BJ (cell line): ENCODE results near the gene NEIL3. TPM values are rescaled to one million over a fixed set of nuclear protein-coding genes. Genes with fewer than 3 reads are reported as not detected.

Experiments
- CTCF ChIA-PET: fragments of 350-600 bp; formaldehyde crosslinking; extraction: SDS; loops from one replicate; lab custom pipeline; 2021; ENCODE audit warnings: antibody characterized with exemption, inconsistent platforms; lab: Yijun Ruan, JAX
- POLR2A ChIA-PET: fragments of 300-600 bp; sonication (Branson Sonifier 250); formaldehyde crosslinking; extraction: SDS; loops from one replicate; lab custom pipeline; 2021; ENCODE audit warnings: antibody characterized with exemption; lab: Charles Lee
- DNase-seq: peaks from one replicate; pipeline ENCODE4 v3.0.0-alpha.2; 2011; ENCODE audit warnings: low read depth
- H3K27me3 ChIP-seq: 2 replicates; pipeline ENCODE4 v1.6.0; 2011; ENCODE audit warnings: low read length; ENCODE audit not compliant: control insufficient read depth, insufficient read depth
- H3K36me3 ChIP-seq: 2 replicates; pipeline ENCODE4 v1.5.1; 2011; ENCODE audit warnings: low read length; ENCODE audit not compliant: control insufficient read depth, insufficient read depth
- H3K4me3 ChIP-seq: 2 replicates; pipeline ENCODE4 v1.5.1; 2011; ENCODE audit warnings: low read depth, mild to moderate bottlenecking, control low read depth, low read length
- CTCF ChIP-seq: IDR thresholded peaks from 2 replicates; pipeline ENCODE4 v1.5.1; 2011; ENCODE audit warnings: low read depth, mild to moderate bottlenecking, control low read depth, inconsistent platforms, low read length, moderate library complexity; ENCODE audit not compliant: insufficient read depth
- polyA plus RNA-seq: library from polyadenylated mRNA; depleted of rRNA; stranded (reverse); fragments of >200 nt; gene quantifications from 2 replicates; pipeline ENCODE4 v1.2.3, GENCODE V29; 2011

Gene NEIL3
- polyA plus RNA-seq, 1 experiment: 3.6 TPM

- ChIA-PET CTCF (interaction anchor here (1.0 kb wide), 1 partner anchor 66 kb away, joined by 3 read pairs; no protein-coding TSS in a partner anchor), POLR2A (interaction anchor here (0.9 kb wide), 1 partner anchor 355 kb away, joined by 3 read pairs; no protein-coding TSS in a partner anchor)
- H3K4me3 ChIP-seq: no peak overlapping the region
- H3K36me3 ChIP-seq: no peaks in the 10 kb centered on the region
- no peak for TF ChIP-seq CTCF
- no peaks in the 10 kb centered on the region for H3K27me3 ChIP-seq
- DNase-seq: no peak
Measured at GRCh38 chr4:177315767-177316464, 6.2 kb downstream of the NEIL3 start.

GRCh38 chr4:177320721-177321120, 11.0 kb downstream of the NEIL3 start:
- POLR2A ChIA-PET: no interaction called here
- DNase-seq: no peak
- H3K36me3 ChIP-seq: no peaks in the 10 kb centered on the region
- CTCF ChIA-PET: no interaction called here
- TF ChIP-seq CTCF: no peak
- no peak overlapping the region for H3K4me3 ChIP-seq
- no peaks in the 10 kb centered on the region for H3K27me3 ChIP-seq

GRCh38 chr4:177321647-177322046, 12.0 kb downstream of the NEIL3 start:
- Histone ChIP-seq H3K27me3 (no peaks in the 10 kb centered on the region), H3K4me3 (no peak overlapping the region), H3K36me3 (no peaks in the 10 kb centered on the region)
- no peak for DNase-seq
- TF ChIP-seq CTCF: no peak
- CTCF ChIA-PET: interaction anchor here (1.2 to 1.7 kb wide), 3 partner anchors 10 to 14 kb away, joined by 4 read pairs; no protein-coding TSS in a partner anchor
- POLR2A ChIA-PET: interaction anchor here (1.5 kb wide), 1 partner anchor 121 kb away, joined by 7 read pairs; the partner anchor contains the start of gene AGA

- DNase-seq: no peak
- no peaks in the 10 kb centered on the region for H3K36me3 ChIP-seq
- no peaks in the 10 kb centered on the region for H3K27me3 ChIP-seq
- no peak for TF ChIP-seq CTCF
- H3K4me3 ChIP-seq: no peak overlapping the region
- POLR2A ChIA-PET: interaction anchor here (1.5 kb wide), 1 partner anchor 120 kb away, joined by 7 read pairs; the partner anchor contains the start of gene AGA
- CTCF ChIA-PET: interaction anchor here (1.2 to 1.7 kb wide), 3 partner anchors 10 to 14 kb away, joined by 4 read pairs; no protein-coding TSS in a partner anchor
Measured at GRCh38 chr4:177322266-177322665, 12.6 kb downstream of the NEIL3 start.

GRCh38 chr4:177322881-177323280, 13.2 kb downstream of the NEIL3 start:
- POLR2A ChIA-PET: interaction anchor here (1.5 kb wide), 1 partner anchor 120 kb away, joined by 7 read pairs; the partner anchor contains the start of gene AGA
- Histone ChIP-seq H3K36me3 (no peaks in the 10 kb centered on the region), H3K4me3 (no peak overlapping the region), H3K27me3 (no peaks in the 10 kb centered on the region)
- TF ChIP-seq CTCF: no peak
- DNase-seq: no peak
- CTCF ChIA-PET: interaction anchor here (1.2 to 1.7 kb wide), 3 partner anchors 9 to 13 kb away, joined by 4 read pairs; no protein-coding TSS in a partner anchor
